ENCODE data around the gene NUDT4B.
"Not testable (repeated sequence)": the region's sequence is repeated elsewhere in the genome, so short reads cannot be mapped to it uniquely, and the experiment has no call there.

The NUDT4B gene

DNA sequence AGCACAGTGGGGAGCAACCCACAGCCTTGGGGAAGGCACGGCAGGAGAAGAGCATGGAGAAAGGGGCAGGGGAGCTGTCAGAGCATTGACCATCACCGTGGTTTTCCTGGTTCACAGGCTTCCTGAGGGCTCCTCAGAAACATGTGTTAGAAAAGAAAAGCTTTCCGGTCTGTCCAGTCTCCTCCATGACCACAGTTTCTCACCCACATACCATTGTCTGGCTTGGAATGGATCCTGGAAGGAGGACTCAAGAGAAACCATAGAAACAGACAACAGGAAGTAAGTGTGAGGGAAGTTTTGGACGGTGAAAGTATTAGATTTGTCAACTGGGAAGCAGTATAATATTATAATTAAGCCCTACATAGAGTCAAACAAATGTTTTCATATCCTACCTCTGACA, 16.3 kb upstream of the NUDT4B start:
- DNase-seq (ENCODE audit: low read depth in 1 of 2, low spot score in 1 of 2); in situ Hi-C loops (cut with HindIII; ENCODE audit: low pct_unique_long_range_greater_than_20kb, low sequenced_read_pairs): not testable (repeated sequence)

DNA sequence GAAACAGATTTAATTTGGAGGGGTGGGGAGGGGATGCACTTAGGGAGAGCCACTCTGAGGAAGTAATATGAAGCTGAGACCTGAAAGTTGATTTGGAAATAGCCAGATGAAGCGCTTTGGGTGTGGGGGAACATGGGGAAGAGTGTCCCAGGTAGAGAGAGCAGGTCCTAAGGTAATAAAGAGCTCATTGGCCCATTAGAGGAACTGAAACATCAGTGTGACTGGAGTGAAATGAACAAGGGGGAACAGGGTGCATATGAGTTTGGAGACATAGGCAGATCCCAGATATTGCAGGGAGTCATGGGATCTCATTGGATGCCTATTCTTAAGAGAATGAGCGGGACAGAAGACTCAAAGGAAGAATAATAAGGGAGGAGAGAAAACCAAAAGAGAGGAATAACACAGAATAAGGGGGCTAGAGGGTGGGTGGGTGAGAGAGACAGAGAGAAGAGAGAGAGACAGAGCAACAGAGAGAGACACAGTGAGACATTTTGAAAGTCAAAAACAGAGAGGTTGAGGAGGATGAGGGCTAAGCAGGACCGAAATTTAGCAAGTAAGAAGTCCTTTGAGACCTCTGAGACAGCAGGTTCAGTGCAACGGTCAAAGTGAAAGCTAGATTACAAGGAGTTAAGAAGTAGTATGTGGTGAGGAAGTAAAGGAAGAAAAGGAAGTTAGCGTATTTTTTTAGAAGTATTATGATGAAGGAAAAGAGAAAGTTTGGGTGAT, 14.8 kb upstream of the NUDT4B start:
- in situ Hi-C loops (cut with HindIII; ENCODE audit: low pct_unique_long_range_greater_than_20kb, low sequenced_read_pairs); DNase-seq (ENCODE audit: low read depth in 1 of 2, low spot score in 1 of 2): not testable (repeated sequence)

DNA sequence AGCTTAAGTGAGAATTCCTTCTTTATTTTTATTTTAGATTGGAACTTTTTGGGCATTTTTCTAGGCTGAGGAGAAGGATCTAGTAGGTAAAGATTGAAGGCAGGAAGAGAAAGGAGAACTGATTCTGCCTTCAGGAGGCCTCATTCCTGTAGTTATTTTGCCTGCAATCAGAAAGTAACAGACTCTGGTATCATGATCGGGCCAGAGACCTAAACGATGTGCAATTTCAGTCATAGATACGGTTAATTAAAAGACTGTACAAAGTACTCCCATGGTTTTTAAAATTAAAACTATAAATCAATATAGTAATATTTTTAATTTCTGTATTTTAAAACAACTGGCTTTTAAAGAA, 14.3 kb upstream of the NUDT4B start:
- DNase-seq (ENCODE audit: low read depth in 1 of 2, low spot score in 1 of 2); in situ Hi-C loops (cut with HindIII; ENCODE audit: low pct_unique_long_range_greater_than_20kb, low sequenced_read_pairs): not testable (repeated sequence)

DNA sequence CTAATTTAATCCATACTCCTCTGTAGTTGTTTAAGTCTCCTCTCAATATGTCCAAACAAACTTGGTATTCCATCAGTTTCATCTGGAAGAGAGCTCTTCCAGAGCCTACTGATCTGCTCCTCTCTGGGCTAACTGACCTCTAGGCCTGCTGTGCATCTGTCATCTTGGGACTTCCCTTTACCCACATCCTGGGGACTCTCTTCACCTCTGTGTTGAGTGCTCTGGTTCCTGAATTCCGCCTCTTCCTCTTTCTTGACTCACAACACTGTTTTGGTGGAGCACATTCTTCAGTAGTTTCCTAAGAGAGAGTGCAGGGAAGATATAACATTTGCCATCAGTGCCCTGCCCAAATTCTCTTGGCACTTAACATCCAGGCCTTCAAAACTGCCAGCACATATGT, 13.0 kb upstream of the NUDT4B start:
- DNase-seq (ENCODE audit: low read depth in 1 of 2, low spot score in 1 of 2); in situ Hi-C loops (cut with HindIII; ENCODE audit: low pct_unique_long_range_greater_than_20kb, low sequenced_read_pairs): not testable (repeated sequence)

DNA sequence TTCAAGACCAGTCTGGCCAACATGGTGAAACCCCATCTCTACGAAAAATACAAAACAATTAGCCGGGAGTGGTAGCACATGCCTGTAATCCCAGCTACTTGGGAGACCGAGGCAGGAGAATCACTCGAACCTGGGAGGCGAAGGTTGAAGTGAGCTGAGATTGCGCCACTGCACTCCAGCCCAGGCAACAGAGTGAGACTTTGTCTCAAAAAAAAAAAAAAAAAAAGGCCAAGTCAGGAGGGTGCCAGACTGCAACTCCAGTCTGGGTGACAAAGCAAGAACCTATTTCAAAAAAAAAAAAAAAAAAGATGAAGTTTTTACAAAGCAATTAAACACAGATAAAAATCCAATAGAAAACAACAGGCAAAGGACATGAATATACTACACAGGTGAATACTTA, 9.9 kb upstream of the NUDT4B start:
- in situ Hi-C loops (cut with HindIII; ENCODE audit: low pct_unique_long_range_greater_than_20kb, low sequenced_read_pairs), result not testable (repeated sequence)

DNA sequence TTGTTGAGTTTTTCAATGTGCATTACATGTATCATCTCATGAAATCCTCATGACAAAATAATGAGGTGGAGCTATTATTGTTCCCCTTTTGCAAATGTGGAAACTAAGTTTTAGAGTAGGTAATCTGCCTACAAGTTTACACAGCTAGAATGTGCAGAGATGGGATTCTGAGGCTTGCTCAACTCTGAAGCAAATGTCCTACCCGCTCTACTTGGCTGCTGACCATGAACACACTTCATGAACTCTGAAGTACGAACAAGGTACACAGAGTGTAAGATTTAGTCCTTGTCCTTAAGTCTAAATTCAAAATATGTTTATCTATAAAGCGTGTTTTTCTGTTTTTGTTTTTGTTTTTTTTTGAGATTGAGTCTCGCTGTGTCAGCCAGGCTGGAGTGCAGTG, 5.4 kb upstream of the NUDT4B start:
- in situ Hi-C loops (cut with HindIII; ENCODE audit: low pct_unique_long_range_greater_than_20kb, low sequenced_read_pairs); DNase-seq (ENCODE audit: low read depth in 1 of 2, low spot score in 1 of 2): not testable (repeated sequence)

More for the DNA sequence above, 9.9 kb upstream of the NUDT4B start:
- DNase-seq (ENCODE audit: low read depth in 1 of 2, low spot score in 1 of 2), result not testable (repeated sequence)

DNA sequence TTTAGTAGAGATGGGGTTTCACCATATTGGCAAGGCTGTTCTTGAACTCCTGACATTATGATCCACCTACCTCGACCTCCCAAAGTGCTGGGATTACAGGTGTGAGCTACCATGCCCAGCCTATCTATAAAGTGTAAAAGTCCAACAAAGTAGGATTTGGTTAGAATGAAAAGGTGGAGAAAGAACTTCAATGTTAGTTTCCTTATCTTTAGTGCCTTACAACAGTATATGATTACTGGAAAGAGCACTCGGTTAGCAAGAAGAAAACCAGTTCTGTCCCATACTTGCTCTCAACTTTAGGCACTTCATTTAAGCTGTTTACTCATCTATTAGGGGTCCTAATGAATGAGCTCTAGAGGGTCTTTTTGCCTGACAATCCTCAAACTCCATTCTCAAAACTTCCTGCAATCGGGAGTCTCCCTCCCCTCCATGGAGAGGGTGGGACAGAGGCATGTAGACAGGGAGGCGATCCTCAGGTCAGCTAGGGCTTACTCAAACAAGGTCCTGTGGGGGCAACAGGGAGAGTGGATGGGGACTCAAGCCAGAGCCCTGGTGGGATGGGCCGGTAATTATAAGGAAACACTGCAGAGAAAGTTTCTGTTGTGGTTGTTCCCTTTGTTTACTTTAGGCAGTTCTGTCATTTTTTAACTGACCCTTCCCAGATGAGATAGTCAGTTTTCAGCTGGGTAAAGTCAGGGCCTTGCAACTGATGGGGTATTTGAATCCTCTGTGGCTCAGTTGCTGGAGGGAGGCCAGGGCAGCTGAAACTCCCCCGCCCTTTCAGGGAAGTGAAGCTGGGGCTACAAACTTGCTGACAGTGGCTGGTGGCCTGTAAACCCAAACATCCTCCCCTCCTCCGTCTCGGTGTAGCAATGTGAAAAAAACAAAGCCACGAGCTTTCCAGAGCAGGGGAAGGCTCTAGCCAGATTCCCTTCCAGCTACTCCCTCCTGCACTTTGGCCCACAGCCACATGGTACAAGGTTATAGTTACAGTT, 4.6 kb upstream of the NUDT4B start:
- DNase-seq (ENCODE audit: low read depth in 1 of 2, low spot score in 1 of 2); in situ Hi-C loops (cut with HindIII; ENCODE audit: low pct_unique_long_range_greater_than_20kb, low sequenced_read_pairs): not testable (repeated sequence)

DNA sequence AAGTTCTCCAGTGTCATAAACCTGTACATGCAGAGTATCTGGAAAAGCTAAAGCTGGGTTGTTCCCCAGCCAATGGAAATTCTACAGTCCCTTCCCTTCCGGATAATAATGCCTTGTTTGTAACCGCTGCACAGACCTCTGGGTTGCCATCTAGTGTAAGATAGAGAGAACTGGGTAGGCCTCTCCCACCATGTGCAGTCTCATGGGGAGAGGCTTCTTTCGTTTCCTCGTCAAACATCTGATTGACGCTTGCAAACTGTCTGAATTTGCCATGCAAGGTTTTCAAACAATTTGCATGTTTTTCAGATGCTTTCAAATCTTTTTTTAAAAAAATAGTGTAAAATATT, 734 bp downstream of the NUDT4B start:
- DNase-seq (ENCODE audit: low read depth in 1 of 2, low spot score in 1 of 2); in situ Hi-C loops (cut with HindIII; ENCODE audit: low pct_unique_long_range_greater_than_20kb, low sequenced_read_pairs): not testable (repeated sequence)

DNA sequence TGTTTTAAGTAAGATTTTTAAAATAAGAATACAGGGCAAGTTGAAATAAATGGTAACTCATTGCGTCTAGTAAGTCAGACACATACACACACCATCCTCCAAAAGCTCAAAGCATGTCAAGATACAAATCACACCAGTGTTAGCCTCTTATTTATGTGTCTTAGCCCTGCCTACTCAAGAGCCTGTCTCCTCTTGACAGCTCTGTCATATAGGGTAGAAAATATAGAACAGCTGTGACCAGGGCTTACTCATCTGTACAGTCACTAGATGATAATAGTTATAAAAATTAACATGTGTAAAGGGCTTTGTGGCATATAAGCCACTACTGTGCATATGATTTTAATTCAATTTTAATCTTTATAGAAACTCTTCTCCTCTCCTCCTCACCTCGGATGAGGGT, 7.7 kb downstream of the NUDT4B start:
- in situ Hi-C loops (cut with HindIII; ENCODE audit: low pct_unique_long_range_greater_than_20kb, low sequenced_read_pairs); DNase-seq (ENCODE audit: low read depth in 1 of 2, low spot score in 1 of 2): not testable (repeated sequence)

DNA sequence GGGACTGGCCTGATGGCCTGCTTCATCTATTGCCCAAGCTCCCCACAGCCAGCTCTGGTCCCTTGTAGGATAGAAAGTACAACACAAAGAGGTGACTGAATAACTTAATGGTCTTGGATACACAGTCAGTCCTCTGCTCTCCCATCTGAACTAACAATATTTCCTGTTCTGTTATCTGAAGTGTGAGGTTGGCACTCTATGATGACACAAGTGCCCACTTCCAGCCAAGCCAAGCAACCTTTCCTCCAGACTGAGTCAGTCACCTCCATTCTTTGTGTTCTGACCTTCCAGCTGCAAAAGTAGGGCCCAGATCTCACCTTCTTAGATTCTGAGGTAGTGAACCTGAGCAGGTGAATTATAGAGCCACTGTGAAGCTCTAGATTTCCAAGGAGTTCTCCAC, 8.9 kb downstream of the NUDT4B start:
- in situ Hi-C loops (cut with HindIII; ENCODE audit: low pct_unique_long_range_greater_than_20kb, low sequenced_read_pairs); DNase-seq (ENCODE audit: low read depth in 1 of 2, low spot score in 1 of 2): not testable (repeated sequence)

DNA sequence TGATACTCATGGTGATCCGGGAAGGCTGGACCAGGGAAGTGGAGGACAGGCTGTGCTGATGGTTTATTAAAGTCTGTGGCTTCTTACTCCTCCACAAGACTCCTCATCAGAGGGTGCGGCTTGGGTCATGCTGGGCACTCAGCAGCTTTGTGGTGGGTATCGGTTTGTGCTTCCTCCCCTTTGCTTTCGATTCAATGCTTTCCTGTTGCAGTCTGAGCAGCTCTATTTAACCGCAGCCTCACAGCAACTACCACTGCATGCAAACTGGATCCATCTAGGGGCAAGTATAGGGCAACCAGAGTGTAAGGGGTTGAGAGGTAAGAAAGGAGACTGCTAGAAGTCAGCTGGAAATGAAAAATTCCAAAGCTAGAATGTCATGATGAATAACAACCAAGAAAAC, 9.8 kb downstream of the NUDT4B start:
- DNase-seq (ENCODE audit: low read depth in 1 of 2, low spot score in 1 of 2); in situ Hi-C loops (cut with HindIII; ENCODE audit: low pct_unique_long_range_greater_than_20kb, low sequenced_read_pairs): not testable (repeated sequence)

DNA sequence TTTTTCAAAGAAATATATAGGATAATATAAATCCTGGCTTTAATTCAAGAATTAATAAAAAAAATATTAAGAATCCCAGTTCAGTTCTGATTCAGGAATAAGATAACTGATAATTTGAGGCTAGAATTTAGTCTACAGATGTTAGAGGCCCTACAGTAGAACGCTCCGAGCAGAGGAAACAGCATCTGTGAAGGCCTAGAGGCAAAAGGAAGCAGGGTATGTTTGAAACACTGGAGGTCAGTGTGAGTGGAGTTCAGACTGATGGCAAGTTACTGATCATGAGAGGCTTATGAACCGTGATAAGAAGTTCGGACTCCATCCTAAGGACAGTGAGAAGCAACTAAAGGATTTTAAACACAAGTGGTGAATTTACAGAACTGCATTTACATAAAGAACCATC, 10.4 kb downstream of the NUDT4B start:
- in situ Hi-C loops (cut with HindIII; ENCODE audit: low pct_unique_long_range_greater_than_20kb, low sequenced_read_pairs); DNase-seq (ENCODE audit: low read depth in 1 of 2, low spot score in 1 of 2): not testable (repeated sequence)

DNA sequence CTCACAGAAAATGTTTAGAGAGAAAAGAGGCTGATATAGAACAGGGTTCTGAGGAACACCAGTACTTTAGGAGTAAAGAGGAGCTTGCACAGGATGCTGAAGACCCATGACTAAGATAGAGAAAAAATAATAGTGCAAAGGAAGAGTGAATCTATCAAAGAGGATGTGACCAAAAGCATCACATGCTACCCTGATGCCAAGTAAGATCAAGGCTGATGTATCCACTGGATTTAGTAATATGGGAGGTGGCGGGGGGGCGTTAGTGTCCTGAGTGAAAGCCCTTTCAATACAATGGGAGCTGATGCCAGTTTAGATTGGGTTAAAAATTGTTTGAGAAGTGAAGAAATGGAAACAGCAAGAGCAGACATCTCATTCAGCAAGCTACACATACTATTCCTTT, 11.2 kb downstream of the NUDT4B start:
- DNase-seq (ENCODE audit: low read depth in 1 of 2, low spot score in 1 of 2); in situ Hi-C loops (cut with HindIII; ENCODE audit: low pct_unique_long_range_greater_than_20kb, low sequenced_read_pairs): not testable (repeated sequence)

DNA sequence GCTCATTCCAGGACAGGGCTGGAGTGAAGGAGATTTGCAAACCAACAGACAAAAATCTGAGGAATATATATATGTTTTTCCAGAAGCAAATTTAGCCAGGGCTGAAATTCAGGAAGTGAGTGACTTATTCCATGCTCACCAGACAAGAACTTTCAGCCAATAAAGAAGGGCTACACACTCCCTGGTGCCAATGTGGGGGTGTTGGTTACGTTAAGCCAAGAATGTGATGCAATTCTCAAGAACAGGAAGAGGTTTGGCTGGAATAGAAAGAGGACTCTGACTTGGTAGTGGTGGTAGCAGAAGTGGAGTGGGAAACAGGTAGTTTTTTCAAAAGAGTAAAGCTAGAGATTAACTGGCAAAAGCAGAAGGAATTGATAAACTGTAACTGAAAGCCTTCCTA, 11.6 kb downstream of the NUDT4B start:
- DNase-seq (ENCODE audit: low read depth in 1 of 2, low spot score in 1 of 2); in situ Hi-C loops (cut with HindIII; ENCODE audit: low pct_unique_long_range_greater_than_20kb, low sequenced_read_pairs): not testable (repeated sequence)

DNA sequence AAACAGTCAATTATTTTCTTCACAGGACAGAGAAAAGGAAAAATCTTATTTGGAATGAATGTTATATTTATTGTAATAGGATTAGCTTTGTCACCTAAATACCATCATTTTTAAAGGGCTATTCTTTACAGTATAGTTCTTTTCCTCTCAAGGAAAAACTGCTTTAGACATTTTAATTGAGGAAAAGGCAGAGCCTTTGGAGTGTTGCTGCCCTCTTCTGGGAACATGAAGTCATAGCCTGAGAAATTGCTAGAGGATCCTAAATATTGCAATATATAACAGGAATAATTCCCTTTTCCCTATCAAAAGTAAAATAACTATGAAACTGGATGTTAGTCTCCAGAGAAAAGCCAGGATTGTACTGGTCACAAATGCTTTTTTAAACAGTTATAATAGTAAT, 12.8 kb downstream of the NUDT4B start:
- DNase-seq (ENCODE audit: low read depth in 1 of 2, low spot score in 1 of 2); in situ Hi-C loops (cut with HindIII; ENCODE audit: low pct_unique_long_range_greater_than_20kb, low sequenced_read_pairs): not testable (repeated sequence)

DNA sequence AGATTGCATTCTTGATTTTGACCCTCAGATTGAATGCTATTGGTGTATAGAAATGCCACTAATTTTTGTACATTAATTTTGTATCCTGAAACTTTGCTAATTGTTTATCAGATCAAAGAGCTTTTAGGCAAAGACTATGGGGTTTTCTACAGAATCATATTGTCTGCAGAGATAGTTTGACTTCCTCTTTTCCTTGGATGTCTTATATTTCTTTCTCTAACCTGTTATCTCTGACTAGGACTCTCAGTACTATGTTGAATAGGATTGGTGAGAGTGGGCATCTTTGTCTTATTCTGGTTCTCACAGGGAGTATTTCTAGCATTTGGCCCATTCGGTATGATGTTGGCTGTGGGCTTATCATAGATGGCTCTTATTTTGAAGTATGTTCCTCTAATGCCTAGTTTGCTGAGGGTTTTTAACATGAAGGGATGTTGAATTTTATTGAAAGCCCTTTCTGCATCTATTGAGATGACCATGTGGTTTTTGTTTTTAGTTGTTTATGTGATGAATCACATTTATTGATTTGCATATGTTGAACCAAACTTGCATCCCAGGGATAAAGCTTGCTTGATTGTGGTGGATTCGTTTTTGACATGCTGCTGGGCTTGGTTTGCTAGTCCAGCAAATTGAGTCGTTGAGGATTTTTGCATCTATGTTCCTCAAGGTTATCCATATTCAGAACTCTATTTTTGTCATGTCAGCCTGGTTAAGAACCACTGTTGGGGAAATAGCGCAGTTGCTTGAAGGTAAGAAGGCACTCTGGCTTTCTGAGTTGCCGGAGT, 16.9 kb downstream of the NUDT4B start:
- in situ Hi-C loops (cut with HindIII; ENCODE audit: low pct_unique_long_range_greater_than_20kb, low sequenced_read_pairs); DNase-seq (ENCODE audit: low read depth in 1 of 2, low spot score in 1 of 2): not testable (repeated sequence)

DNA sequence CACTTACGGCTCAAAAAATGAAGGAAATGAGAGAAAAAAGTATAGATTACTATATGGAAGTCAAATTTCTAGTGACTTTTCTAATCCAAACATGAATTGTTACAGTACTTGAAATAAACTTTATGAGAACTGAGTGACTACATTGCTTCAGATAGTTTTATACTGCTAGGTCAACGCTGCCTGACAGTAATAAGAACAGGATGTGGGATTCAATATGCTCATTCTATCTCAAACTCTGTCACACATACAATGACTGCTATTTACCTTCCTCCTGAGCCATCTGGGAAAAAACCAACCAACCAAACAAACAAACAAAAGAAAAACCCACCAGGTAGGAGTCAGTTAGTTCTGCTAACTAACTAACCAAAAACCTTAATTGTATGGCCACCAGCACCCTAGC, 20.0 kb downstream of the NUDT4B start:
- DNase-seq (ENCODE audit: low read depth in 1 of 2, low spot score in 1 of 2); in situ Hi-C loops (cut with HindIII; ENCODE audit: low pct_unique_long_range_greater_than_20kb, low sequenced_read_pairs): not testable (repeated sequence)

DNA sequence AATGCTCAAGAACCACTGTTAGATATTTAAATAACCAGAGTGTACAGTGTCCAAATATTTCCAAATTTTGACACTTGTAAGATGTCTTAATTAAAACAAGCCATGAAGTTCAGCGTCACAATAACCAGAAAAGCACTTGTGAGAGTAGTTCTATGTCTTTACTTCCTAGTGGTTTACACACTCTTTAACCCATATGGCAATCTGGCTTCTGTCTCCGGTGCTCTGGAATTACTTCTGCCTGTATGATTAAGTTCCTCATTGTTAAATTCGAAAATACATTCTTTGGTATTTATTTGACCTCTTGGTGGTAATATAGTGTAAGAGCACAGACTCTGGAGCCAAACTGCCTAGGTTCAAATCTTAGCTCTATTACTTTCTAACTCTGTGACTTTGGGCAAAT, 20.9 kb downstream of the NUDT4B start:
- DNase-seq (ENCODE audit: low read depth in 1 of 2, low spot score in 1 of 2); in situ Hi-C loops (cut with HindIII; ENCODE audit: low pct_unique_long_range_greater_than_20kb, low sequenced_read_pairs): not testable (repeated sequence)

All from T47D (cell line).